GDM1 (cell line): ENCODE results near the gene TTLL9.

Source experiments
- DNase-seq: peaks from one replicate; lab custom pipeline; 2025; lab: John Stamatoyannopoulos, UW

Gene TTLL9

GRCh38 chr20:31945319-31945718 lies 74.9 kb downstream of the TTLL9 start:
- no peak for DNase-seq

GRCh38 chr20:31945785-31946184 lies 75.4 kb downstream of the TTLL9 start:
- DNase-seq = no peak

GRCh38 chr20:31948008-31948407 lies 77.6 kb downstream of the TTLL9 start:
- no peak for DNase-seq

- DNase-seq = no peak
These were observed 79.6 kb downstream of the TTLL9 start for GRCh38 chr20:31949877-31950646.

GRCh38 chr20:31951203-31951529 lies 80.7 kb downstream of the TTLL9 start:
- DNase-seq = no peak

GRCh38 chr20:31951530-31952453 lies 81.4 kb downstream of the TTLL9 start, which contains the start of gene PDRG1:
Gene PDRG1, minus strand, starts transcription at chr20:31952046. Its CDS starts 85 bp downstream, at chr20:31951961.
- DNase-seq = peak; percentile 96

GRCh38 chr20:31953556-31954148 lies 83.2 kb downstream of the TTLL9 start:
- DNase-seq = no peak

GRCh38 chr20:31954500-31954899 lies 84.1 kb downstream of the TTLL9 start:
- DNase-seq = no peak

- no peak for DNase-seq
These were observed 86.4 kb downstream of the TTLL9 start for GRCh38 chr20:31956556-31957526.

GRCh38 chr20:31962761-31963160 lies 92.3 kb downstream of the TTLL9 start:
- no peak for DNase-seq

GRCh38 chr20:31963889-31964288 lies 93.5 kb downstream of the TTLL9 start:
- no peak for DNase-seq

- DNase-seq = no peak
These were observed 96.7 kb downstream of the TTLL9 start for GRCh38 chr20:31966991-31967655.

GRCh38 chr20:31967830-31968249 lies 97.4 kb downstream of the TTLL9 start, which contains the start of gene XKR7:
Gene XKR7, plus strand, starts transcription at chr20:31968151. Its CDS starts 25 bp downstream, at chr20:31968176.
- peak; percentile 53 for DNase-seq

- peak; percentile 67 for DNase-seq
These were observed 98.1 kb downstream of the TTLL9 start for GRCh38 chr20:31968291-31969126.

- DNase-seq = no peak
These were observed 99.6 kb downstream of the TTLL9 start for GRCh38 chr20:31969991-31970390.

GRCh38 chr20:31972471-31973021 lies 102.1 kb downstream of the TTLL9 start:
- no peak for DNase-seq

- DNase-seq = no peak
These were observed 103.9 kb downstream of the TTLL9 start for GRCh38 chr20:31974296-31974695.

- DNase-seq = no peak
These were observed 104.6 kb downstream of the TTLL9 start for GRCh38 chr20:31974951-31975487.

GRCh38 chr20:31975874-31976273 lies 105.4 kb downstream of the TTLL9 start:
- DNase-seq = no peak
